BJ (cell line): ENCODE measurements around the gene ADRA2C. TPM values are rescaled to one million over a fixed set of nuclear protein-coding genes. Genes with fewer than 3 reads are reported as not detected.

ENCODE experiments used
- CTCF ChIA-PET: fragments of 350-600 bp; formaldehyde crosslinking; extraction: SDS; loops from one replicate; lab custom pipeline; 2021; ENCODE audit warnings: antibody characterized with exemption, inconsistent platforms; lab: Yijun Ruan, JAX
- POLR2A ChIA-PET: fragments of 300-600 bp; sonication (Branson Sonifier 250); formaldehyde crosslinking; extraction: SDS; loops from one replicate; lab custom pipeline; 2021; ENCODE audit warnings: antibody characterized with exemption; lab: Charles Lee
- DNase-seq: peaks from one replicate; pipeline ENCODE4 v3.0.0-alpha.2; 2011; ENCODE audit warnings: low read depth
- H3K27me3 ChIP-seq: 2 replicates; pipeline ENCODE4 v1.6.0; 2011; ENCODE audit warnings: low read length; ENCODE audit not compliant: control insufficient read depth, insufficient read depth
- H3K36me3 ChIP-seq: 2 replicates; pipeline ENCODE4 v1.5.1; 2011; ENCODE audit warnings: low read length; ENCODE audit not compliant: control insufficient read depth, insufficient read depth
- H3K4me3 ChIP-seq: 2 replicates; pipeline ENCODE4 v1.5.1; 2011; ENCODE audit warnings: low read depth, mild to moderate bottlenecking, control low read depth, low read length
- polyA plus RNA-seq: library from polyadenylated mRNA; depleted of rRNA; stranded (reverse); fragments of >200 nt; gene quantifications from 2 replicates; pipeline ENCODE4 v1.2.3, GENCODE V29; 2011
- TF ChIP-seq, protein P1 (sequence below): IDR thresholded peaks from 2 replicates; pipeline ENCODE4 v1.5.1; 2011; ENCODE audit warnings: low read depth, mild to moderate bottlenecking, control low read depth, inconsistent platforms, low read length, moderate library complexity; ENCODE audit not compliant: insufficient read depth

ADRA2C gene
- polyA plus RNA-seq, 1 experiment, result 0.20 TPM

DNA sequence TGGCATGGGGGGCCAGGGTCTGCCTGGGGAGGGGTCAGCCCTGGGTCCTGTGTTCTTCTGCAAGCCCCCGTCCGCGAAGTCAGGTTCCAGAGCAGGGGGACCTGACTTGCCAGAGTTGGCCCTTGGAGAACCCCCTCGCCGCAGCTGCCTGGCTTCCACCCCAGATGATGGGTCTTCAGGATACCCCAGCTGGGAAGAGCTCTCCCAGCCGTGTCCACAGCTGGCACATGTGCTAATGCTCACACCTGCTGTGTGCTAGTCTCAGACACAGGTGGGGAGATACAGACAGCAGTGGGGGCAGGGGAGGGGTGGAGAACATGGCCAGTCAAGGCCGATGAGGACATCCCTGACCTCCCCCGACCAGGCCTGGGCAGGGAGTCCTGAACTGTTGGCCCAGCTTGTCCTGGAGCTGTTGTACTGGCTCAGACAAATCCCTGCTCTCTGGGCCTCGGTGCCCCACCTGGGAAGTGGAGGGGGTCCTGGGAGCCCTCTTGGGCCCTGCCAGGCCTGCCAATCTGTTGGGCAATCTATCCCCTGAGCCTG lies 3.5 kb downstream of the ADRA2C start:
- DNase-seq, result no peak
- H3K36me3 ChIP-seq, result no peaks in the 10 kb centered on the region
- peaks cover 19% of the 10 kb centered on the region for H3K27me3 ChIP-seq
- ChIA-PET CTCF (no interaction called here), POLR2A (no interaction called here)
- no peak overlapping the region for H3K4me3 ChIP-seq
- TF ChIP-seq, protein P1, sequence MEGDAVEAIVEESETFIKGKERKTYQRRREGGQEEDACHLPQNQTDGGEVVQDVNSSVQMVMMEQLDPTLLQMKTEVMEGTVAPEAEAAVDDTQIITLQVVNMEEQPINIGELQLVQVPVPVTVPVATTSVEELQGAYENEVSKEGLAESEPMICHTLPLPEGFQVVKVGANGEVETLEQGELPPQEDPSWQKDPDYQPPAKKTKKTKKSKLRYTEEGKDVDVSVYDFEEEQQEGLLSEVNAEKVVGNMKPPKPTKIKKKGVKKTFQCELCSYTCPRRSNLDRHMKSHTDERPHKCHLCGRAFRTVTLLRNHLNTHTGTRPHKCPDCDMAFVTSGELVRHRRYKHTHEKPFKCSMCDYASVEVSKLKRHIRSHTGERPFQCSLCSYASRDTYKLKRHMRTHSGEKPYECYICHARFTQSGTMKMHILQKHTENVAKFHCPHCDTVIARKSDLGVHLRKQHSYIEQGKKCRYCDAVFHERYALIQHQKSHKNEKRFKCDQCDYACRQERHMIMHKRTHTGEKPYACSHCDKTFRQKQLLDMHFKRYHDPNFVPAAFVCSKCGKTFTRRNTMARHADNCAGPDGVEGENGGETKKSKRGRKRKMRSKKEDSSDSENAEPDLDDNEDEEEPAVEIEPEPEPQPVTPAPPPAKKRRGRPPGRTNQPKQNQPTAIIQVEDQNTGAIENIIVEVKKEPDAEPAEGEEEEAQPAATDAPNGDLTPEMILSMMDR, result no peak

GRCh38 chr4:3770323-3771163 lies 4.4 kb downstream of the ADRA2C start:
- ChIA-PET POLR2A (no interaction called here), CTCF (interaction anchor here (1.0 kb wide), 1 partner anchor 13 kb away, joined by 3 read pairs; no protein-coding TSS in a partner anchor)
- Histone ChIP-seq H3K27me3 (peaks cover 19% of the 10 kb centered on the region), H3K4me3 (no peak overlapping the region), H3K36me3 (no peaks in the 10 kb centered on the region)
- DNase-seq, result no peak
- TF ChIP-seq, protein P1, result no peak

GRCh38 chr4:3771164-3771809 lies 5.1 kb downstream of the ADRA2C start:
- POLR2A ChIA-PET, result no interaction called here
- DNase-seq, result no peak
- CTCF ChIA-PET, result interaction anchor here (1.0 kb wide), 1 partner anchor 13 kb away, joined by 3 read pairs; no protein-coding TSS in a partner anchor
- Histone ChIP-seq H3K4me3 (no peak overlapping the region), H3K36me3 (no peaks in the 10 kb centered on the region), H3K27me3 (peaks cover 19% of the 10 kb centered on the region)
- TF ChIP-seq, protein P1, result no peak

GRCh38 chr4:3771939-3772495 lies 5.8 kb downstream of the ADRA2C start:
- Histone ChIP-seq H3K36me3 (no peaks in the 10 kb centered on the region), H3K27me3 (peaks cover 15% of the 10 kb centered on the region), H3K4me3 (no peak overlapping the region)
- ChIA-PET CTCF (interaction anchor here (1.0 kb wide), 1 partner anchor 12 kb away, joined by 3 read pairs; no protein-coding TSS in a partner anchor), POLR2A (no interaction called here)
- DNase-seq, result no peak
- TF ChIP-seq, protein P1, result no peak

GRCh38 chr4:3772632-3773031 lies 6.4 kb downstream of the ADRA2C start:
- TF ChIP-seq, protein P1, result no peak
- Histone ChIP-seq H3K36me3 (no peaks in the 10 kb centered on the region), H3K27me3 (peaks cover 13% of the 10 kb centered on the region), H3K4me3 (no peak overlapping the region)
- CTCF ChIA-PET, result no interaction called here
- no peak for DNase-seq
- POLR2A ChIA-PET, result no interaction called here
